Measurements from ENCODE around the gene APOF.
"Not testable (repeated sequence)": the region's sequence is repeated elsewhere in the genome, so short reads cannot be mapped to it uniquely, and the experiment has no call there.

APOF gene

DNA sequence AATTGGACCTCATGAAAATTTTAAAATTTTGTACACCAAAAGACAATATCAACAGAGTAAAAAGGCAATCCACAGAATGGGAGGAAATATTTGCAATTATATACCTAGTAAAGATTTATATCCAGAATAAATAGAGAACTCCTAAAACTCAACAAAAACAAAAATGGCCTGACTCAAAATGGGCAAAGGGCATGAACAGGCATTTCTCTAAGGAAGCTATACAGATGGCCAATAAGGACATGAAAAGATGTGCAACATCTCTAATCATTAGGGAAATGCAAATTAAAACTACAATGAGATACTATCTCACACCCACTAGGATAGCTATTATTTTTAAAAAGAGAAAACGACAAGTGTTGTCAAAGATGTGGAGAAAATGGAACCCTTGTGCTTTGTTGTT, 10.9 kb upstream of the APOF start:
- DNase-seq (ENCODE audit: low read depth in 3 of 3) = no peak

- no peak for DNase-seq (ENCODE audit: low read depth in 3 of 3)
Measured at GRCh38 chr12:56366948-56367347, 4.3 kb upstream of the APOF start.

DNA sequence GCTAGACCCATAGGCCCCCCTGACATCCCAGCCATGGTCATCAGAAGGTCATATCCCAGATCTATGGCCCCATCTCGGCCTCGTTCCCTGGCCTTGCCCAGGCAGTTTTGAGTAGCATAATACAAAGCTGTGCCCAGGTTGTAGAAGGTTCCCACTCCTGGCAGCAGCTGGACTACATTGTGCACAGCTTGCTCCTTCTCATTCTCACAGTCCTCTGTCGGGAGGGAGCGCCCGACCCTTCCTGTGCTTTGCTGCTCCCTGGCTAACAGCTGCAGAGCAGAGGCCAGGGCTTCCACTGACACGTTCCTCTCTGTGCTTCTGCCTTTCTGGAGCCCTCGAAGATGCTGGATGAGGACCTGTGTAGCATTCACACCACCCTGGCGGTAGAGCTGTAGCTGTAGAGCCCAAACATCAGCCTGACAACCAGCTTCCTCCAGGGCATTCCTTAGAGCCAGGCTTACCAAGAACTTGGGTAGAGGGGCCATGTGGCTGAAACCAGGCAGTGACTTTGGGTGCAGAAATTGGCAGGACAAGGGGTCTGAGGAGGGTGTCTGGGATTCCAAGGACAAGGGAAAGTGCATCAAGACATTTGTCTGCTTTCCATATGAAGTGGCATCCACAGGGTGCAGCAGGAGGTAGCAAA, 1.0 kb downstream of the APOF start:
- DNase-seq (ENCODE audit: low read depth in 3 of 3) = no peak

DNA sequence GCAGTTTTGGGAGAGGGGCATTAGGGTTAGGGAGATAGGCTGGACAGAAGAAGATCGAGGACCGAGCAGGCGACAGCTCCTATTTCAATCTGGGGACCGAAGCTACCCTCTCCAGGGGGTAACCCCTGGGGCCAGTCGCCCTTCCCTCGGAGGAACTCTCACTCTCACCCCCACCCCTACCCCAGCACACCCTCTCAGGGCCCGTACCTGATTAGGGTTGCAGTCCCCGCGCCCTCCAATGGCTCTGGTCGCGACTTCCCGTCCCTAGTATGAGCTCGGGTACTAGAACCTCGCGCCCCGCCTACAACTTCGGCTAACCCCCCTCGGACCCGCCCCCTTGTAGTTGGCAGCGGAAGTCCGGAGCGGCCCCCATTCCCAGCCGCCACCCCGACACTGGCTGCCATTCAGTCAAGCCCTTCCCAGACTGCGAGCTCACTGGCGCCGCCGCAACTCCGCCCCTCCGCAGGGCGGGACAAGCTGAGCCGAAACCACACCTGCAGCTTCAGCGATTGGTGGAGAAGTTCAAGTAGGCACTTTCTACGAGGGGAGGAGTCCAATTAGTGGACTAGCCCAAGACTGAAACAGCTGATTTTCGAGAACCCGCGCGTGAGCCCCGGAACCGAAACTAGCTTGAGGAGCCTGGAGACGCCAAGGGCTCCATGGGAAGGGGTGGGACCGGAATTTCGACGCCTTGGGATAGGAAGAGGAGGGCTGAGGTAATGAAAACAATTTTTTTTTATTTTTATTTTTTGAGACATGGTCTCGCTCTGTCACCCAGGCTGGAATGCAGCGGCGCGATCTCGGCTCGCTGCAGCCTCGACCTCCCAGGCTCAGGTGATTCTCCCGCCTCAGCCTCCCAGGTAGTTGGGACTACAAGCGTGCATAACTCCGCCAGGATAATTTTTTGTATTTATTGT, 2.5 kb downstream of the APOF start, which contains the start of gene STAT2:
STAT2 (minus strand) TSS at position 257 of the 917 bp plus-strand sequence. CDS start 3,536 bp downstream, outside the sequence.
- DNase-seq (ENCODE audit: low read depth in 3 of 3) = peak; percentile 93 to 98 (median 98)

DNA sequence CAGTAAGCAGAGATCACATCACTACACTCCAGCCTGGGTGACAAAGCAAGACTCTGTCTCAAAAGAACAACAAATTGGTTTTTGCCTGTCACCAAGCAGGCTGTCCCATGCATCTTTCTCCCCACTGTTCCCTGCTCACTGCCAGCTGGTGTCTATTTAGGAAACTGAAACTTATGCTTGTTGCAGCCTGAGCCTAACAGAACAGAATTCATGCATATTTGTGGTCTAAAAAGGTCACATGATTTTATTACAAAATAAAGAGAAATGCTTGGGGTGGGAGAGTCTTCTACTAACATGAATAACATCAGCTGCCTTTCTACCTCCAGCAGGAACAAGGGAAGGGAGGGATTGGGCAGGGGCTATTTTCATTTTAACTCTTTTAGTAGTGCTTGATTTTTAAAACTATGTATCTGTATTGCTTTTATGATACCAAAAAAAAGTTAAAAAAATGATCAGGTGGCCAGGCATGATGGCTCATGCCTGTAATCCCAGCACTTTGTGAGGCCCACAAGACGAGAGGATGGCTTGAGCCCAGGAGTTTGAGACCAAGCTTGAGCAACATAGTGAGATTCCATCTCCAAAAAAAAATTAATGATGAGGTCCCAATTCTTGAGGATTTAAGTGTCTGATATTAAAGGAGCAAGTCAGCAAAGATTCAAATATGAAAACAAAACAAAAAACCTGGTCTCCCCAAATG, 3.7 kb downstream of the APOF start:
- DNase-seq (ENCODE audit: low read depth in 3 of 3) = no peak

- DNase-seq (ENCODE audit: low read depth in 3 of 3) = no peak
Measured at GRCh38 chr12:56351325-56351724, 11.3 kb downstream of the APOF start.

DNA sequence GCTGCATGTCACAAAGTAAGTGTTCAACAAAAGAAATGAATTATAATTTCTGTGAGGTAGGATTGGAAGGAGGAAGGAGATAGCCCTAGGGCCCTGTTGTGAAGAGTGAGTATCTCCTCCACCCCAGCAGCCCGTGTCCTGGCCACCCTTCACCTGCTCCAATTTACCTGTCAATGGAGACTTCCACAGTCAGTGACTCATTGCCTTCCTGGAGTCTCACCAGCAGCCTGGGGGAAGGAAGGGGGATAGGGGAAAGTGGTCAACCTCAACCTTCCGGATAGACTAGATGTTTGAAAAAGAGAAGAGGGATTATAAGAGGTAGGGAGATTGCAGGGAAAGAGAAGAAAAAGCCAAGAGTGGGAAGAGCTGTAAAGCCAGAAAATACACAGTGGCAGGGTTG, 12.0 kb downstream of the APOF start:
- DNase-seq (ENCODE audit: low read depth in 3 of 3) = no peak

- DNase-seq (ENCODE audit: low read depth in 3 of 3) = no peak
Measured at GRCh38 chr12:56348776-56349175, 13.9 kb downstream of the APOF start.

GRCh38 chr12:56347255-56347654, 15.4 kb downstream of the APOF start:
- not testable (repeated sequence) for DNase-seq (ENCODE audit: low read depth in 3 of 3)

DNA sequence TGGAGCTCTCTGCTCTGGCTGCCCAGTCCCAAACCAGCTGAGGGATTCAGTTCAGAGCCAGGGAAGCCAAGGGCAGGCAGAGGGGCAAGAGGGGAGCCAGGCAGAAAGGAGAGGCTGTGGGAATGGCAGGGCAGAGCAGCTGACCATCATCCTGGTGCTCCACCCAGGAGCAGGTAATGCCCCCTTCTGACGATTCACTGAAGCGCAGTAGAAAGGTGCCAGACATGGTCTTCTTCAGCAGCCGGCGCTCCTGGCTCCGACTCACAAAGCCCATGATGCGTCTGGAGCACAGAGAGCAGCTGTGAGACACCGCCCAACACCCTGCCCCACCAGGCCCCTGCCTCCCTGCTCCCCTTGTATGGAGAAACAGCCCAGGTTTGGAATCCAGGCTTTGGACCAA, 16.0 kb downstream of the APOF start:
- no peak for DNase-seq (ENCODE audit: low read depth in 3 of 3)

GRCh38 chr12:56342290-56342689, 20.4 kb downstream of the APOF start:
- DNase-seq (ENCODE audit: low read depth in 3 of 3) = not testable (repeated sequence)

- DNase-seq (ENCODE audit: low read depth in 3 of 3) = no peak
Measured at GRCh38 chr12:56341616-56342015, 21.0 kb downstream of the APOF start.

- DNase-seq (ENCODE audit: low read depth in 3 of 3) = no peak
Measured at GRCh38 chr12:56339158-56339422, 23.6 kb downstream of the APOF start.

DNA sequence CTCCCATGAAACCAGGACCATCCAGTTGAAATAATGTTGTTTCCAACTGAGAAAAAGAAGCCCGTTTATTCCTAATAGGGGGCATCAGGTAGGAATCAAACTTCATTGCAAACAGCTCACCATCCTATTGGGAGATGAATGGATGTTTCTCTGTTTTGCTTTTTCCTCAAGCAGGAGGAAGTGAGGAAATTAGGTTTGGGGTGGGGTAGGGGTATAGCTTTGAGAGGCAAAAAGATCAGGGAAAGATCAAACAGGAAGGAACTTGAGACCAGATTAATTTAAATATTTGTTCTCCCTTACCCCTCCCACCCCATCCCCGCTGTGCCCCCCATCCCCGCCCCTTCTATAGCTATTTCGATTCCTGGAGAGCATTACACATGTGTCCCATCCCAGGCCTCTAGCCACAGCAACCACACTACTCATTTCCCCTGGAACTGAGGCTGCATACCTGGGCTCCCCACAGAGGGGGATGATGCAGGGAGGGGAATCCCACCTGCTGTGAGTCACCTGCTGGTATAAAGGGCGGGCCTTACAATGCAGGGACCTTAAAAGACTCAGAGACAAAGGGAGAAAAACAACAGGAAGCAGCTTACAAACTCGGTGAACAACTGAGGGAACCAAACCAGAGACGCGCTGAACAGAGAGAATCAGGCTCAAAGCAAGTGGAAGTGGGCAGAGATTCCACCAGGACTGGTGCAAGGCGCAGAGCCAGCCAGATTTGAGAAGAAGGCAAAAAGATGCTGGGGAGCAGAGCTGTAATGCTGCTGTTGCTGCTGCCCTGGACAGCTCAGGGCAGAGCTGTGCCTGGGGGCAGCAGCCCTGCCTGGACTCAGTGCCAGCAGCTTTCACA, 24.1 kb downstream of the APOF start, which contains the start of gene IL23A:
IL23A (plus strand) TSS at position 577 of the 850 bp plus-strand sequence; CDS start at position 738, 161 bp downstream.
- peak; percentile 50 to 86 (median 78) for DNase-seq (ENCODE audit: low read depth in 3 of 3)

DNA sequence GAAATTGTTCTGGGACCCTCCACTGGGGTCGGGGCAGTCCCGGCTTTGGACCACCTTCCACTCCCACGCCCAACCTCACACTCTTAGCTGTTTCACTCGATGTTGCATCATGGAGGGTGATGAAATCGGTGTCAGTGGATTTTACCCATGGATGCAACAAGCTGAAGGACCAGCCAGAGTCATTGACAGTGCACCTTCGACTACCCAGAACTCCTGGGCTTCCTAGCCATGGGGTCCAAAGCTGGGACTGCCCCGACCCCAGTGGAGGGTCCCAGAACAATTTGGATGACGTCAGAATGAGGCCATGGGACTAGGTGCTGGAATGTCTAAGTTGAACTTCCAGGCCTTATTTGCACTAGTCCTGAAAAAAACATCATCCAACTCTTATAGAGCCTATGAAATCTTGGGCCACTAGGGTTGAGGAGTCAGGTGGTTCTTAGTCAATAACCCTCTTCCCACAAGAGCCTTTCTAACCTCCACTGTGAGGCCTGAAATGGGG, 24.9 kb downstream of the APOF start:
- DNase-seq (ENCODE audit: low read depth in 3 of 3) = no peak

- DNase-seq (ENCODE audit: low read depth in 3 of 3) = no peak
Measured at GRCh38 chr12:56336361-56337167, 26.1 kb downstream of the APOF start.

DNA sequence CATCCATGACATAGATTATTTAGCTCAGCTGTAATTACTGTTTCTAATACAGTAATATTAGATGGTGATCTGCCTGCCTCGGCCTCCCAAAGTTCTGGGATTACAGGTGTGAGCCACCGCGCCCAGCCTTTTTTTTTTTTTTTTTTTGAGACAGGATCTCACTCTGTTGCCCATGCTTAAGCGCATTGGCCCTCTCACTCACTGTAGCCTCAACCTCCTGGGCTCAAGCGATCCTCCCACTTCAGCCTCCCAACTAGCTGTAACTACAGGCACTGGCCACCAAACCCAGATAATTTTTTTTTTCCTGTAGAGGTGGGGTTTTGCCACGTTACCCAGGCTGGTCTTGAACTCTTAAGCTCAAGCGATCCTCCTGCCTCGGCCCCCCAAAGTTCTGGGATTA, 27.1 kb downstream of the APOF start:
- DNase-seq (ENCODE audit: low read depth in 3 of 3) = not testable (repeated sequence)

- DNase-seq (ENCODE audit: low read depth in 3 of 3) = no peak
Measured at GRCh38 chr12:56334490-56334793, 28.2 kb downstream of the APOF start.

DNA sequence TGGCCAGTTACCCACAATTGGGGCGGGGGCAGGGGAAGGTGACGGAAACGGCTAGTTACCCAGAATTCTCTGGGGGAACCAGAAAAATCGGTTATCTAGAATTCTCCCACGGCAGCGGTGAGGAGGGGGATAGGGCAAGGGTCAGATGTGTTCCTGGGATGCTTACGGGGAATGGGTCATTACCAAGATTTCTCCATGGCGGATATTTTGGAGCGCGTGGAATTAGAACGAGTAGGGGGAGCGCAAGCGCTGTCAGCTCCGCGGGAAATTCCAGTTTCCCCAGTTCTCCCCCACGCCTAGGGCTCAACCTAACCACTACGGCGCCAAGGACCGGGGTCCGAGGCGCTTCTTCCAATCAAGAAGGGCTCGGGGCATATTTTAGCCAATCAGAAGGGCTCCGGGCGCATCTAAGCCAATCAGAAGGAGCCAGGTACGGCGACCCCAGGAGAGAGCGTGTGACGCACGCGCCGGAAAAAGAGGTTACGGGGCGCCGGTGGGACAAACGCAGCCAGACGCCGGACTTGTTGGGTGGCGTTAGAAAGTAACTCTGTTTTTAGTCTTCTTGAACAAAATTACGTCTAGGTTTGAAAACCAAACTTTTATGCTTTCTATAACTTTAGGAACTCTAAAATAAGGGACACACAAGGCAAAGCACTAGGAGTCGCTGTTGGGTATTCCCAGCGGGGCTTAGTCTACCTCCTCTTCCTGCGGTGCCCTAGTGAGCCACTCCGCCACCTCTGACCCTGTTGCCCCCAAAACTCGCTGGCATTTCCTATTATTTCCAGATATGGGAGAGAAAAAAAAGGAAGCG, 28.8 kb downstream of the APOF start, which contains the start of gene PAN2:
PAN2 (minus strand) TSS at position 322 of the 811 bp plus-strand sequence. CDS start 906 bp downstream, outside the sequence.
- DNase-seq (ENCODE audit: low read depth in 3 of 3) = peak; percentile 79 to 90 (median 85)

All from stimulated activated CD4-positive, alpha-beta T cell treated with anti-CD3 and anti-CD28 coated beads, TNF-alpha, amount 100 ng/mL, for 4 hours (primary cell).